Mammary epithelial cell (primary cell): ENCODE results near the gene SMCR8.

Source experiments
- EZH2 ChIP-seq: IDR thresholded peaks from 2 replicates; pipeline ENCODE4 v1.6.1; 2012; ENCODE audit warnings: low read length, inconsistent platforms, borderline replicate concordance
- TF ChIP-seq, protein P1 (sequence below), 2 donors: IDR thresholded peaks in 1 of 2; conservative IDR thresholded peaks in 1 of 2; 2 replicates each; pipeline ENCODE4 v1.5.1; 2011 to 2012; ENCODE audit warnings: inconsistent platforms in 2 of 2, low read length in 2 of 2, mild to moderate bottlenecking in 2 of 2, control low read depth in 1 of 2, low read depth in 1 of 2; ENCODE audit not compliant: insufficient read depth in 1 of 2; ENCODE audit errors: extremely low read depth in 1 of 2

DNA sequence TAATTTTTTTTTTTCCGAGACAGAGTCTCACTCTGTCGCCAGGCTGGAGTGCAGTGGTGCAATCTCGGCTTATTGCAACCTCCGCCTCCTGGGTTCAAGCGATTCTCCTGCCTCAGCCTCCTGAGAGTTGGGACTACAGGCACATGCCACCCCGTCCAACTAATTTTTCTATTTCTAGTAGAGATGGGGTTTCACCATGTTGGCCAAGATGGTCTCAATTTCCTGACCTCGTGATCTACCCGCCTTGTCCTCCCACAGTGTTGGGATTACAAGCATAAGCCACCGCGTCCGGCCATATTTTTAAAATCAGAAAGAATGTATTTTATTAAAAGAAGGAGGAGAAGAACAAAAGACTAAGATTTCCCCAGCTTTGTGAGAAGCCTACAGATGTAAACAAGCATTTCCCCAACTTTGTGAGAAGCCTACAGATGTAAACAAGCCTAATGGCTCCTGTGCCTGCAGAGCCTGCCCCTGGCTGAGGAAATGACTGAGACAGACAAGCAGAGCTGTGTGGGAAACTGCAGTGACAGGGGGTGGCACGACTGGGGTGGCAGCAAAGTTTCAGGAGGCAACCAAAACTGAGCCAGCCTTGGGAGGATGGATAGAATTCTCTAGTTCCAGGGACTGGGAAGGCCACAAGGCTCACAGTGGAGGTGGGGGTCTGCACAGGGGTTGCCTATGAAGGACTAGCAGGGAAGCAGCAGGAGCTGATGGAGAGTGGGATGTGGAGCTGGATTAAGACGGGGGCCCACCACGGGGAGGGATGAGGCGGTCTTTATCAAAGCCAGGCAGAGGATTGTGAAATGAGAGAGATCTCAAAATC, 23.2 kb upstream of the SMCR8 start:
- no peak for TF ChIP-seq EZH2
- TF ChIP-seq, protein P1, sequence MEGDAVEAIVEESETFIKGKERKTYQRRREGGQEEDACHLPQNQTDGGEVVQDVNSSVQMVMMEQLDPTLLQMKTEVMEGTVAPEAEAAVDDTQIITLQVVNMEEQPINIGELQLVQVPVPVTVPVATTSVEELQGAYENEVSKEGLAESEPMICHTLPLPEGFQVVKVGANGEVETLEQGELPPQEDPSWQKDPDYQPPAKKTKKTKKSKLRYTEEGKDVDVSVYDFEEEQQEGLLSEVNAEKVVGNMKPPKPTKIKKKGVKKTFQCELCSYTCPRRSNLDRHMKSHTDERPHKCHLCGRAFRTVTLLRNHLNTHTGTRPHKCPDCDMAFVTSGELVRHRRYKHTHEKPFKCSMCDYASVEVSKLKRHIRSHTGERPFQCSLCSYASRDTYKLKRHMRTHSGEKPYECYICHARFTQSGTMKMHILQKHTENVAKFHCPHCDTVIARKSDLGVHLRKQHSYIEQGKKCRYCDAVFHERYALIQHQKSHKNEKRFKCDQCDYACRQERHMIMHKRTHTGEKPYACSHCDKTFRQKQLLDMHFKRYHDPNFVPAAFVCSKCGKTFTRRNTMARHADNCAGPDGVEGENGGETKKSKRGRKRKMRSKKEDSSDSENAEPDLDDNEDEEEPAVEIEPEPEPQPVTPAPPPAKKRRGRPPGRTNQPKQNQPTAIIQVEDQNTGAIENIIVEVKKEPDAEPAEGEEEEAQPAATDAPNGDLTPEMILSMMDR (conservative IDR thresholded peaks at IDR 0.05 in 1 of 2, IDR thresholded peaks at IDR 0.05 in 1 of 2; ENCODE audit: extremely low read depth in 1 of 2, insufficient read depth in 1 of 2, low read depth in 1 of 2, low read length in 2 of 2): no peak
